ENCODE results near the gene CERKL. TPM values are rescaled to one million over a fixed set of nuclear protein-coding genes. Genes with fewer than 3 reads are reported as not detected.

The CERKL gene
- total and polyA plus RNA-seq, 2 of the 13 experiments (the other 11 are each of a cell fraction or from before 2014, with no cell fraction given): not detected

- in situ Hi-C loops (cut with HindIII; ENCODE audit: extremely low pct_ligation_motif_present, low pct_unique_long_range_greater_than_20kb): no loop called here
- no peaks in the 10 kb centered on the region for H3K27me3 ChIP-seq (ENCODE audit: control insufficient read depth in 1 of 2, insufficient read depth in 2 of 2, low read length in 2 of 2)
- H3K4me2 ChIP-seq (ENCODE audit: low read depth, low read length): no peak overlapping the region
- intact Hi-C loops (cut with micrococcal nuclease; ENCODE audit: unreplicated experiment): no loop called here
- no peaks in the 10 kb centered on the region for H3K36me3 ChIP-seq (replicated peaks in 1 of 2; ENCODE audit: control insufficient read depth in 1 of 2, insufficient read depth in 2 of 2, low read length in 2 of 2)
- no peaks in the 10 kb centered on the region for H3K9me3 ChIP-seq (ENCODE audit: low read length)
- DNase-seq (ENCODE audit: low spot score) (no peak), ATAC-seq (no peak), FAIRE-seq (no peak)
- H2AFZ ChIP-seq (ENCODE audit: low read length): no peak overlapping the region
- no peak overlapping the region for H3K4me3 ChIP-seq (replicated peaks in 1 of 3; ENCODE audit: insufficient read depth in 1 of 3, low read depth in 2 of 3, low read length in 3 of 3)
- CTCF ChIA-PET (ENCODE audit: low intra/inter-chr PET ratio, low total read pairs): no interaction called here
- no peaks in the 10 kb centered on the region for H3K79me2 ChIP-seq (ENCODE audit: insufficient read depth, low read length)
- 7% methylated on average over 4 of the region's 4 CpGs for WGBS (ENCODE audit: low lambda C conversion rate)
- H3K4me1 ChIP-seq (ENCODE audit: insufficient read depth, low read length): no peaks in the 10 kb centered on the region
- BruUV-seq (replicated peaks): no TSS peak
- no peaks in the 10 kb centered on the region for H4K20me1 ChIP-seq (ENCODE audit: insufficient read depth, low read length)
- no peak overlapping the region for H3K27ac ChIP-seq (ENCODE audit: extremely low read length, insufficient read depth, low read length)
- H3K9ac ChIP-seq (ENCODE audit: insufficient read depth, low read depth, low read length): no peak overlapping the region
- POLR2A ChIA-PET: no interaction called here
- TF ChIP-seq ZNF574 (CRISPR knock-in tag; IDR thresholded peaks at IDR 0.05) (no peak), KIAA2018 (CRISPR knock-in tag; IDR thresholded peaks at IDR 0.05; ENCODE audit: borderline replicate concordance) (no peak), CREB3 (CRISPR knock-in tag; IDR thresholded peaks at IDR 0.05) (no peak), DR1 (CRISPR knock-in tag; IDR thresholded peaks at IDR 0.05) (no peak), NR1H2 (CRISPR knock-in tag; IDR thresholded peaks at IDR 0.05; ENCODE audit: borderline replicate concordance, low read depth) (no peak), NCOA1 (CRISPR knock-in tag; IDR thresholded peaks at IDR 0.05) (no peak), ZNF10 (CRISPR knock-in tag; IDR thresholded peaks at IDR 0.05; ENCODE audit: borderline replicate concordance, low read depth) (no peak), CEBPG (CRISPR knock-in tag; IDR thresholded peaks at IDR 0.05) (no peak), ZKSCAN1 (IDR thresholded peaks at IDR 0.05; ENCODE audit: low read length) (no peak), CENPT (CRISPR knock-in tag; IDR thresholded peaks at IDR 0.05; ENCODE audit: low read depth) (no peak), ZFYVE20 (CRISPR knock-in tag; IDR thresholded peaks at IDR 0.05; ENCODE audit: borderline replicate concordance, low read depth) (no peak), GFI1 (CRISPR knock-in tag; IDR thresholded peaks at IDR 0.05; ENCODE audit: borderline replicate concordance) (no peak), MED8 (CRISPR knock-in tag; IDR thresholded peaks at IDR 0.05; ENCODE audit: insufficient replicate concordance) (no peak), NCOR1 (IDR thresholded peaks at IDR 0.05; ENCODE audit: borderline replicate concordance, low read length) (no peak)
Measured at GRCh38 chr2:181642086-181642485, 14.8 kb downstream of the CERKL start.
